HG02610 (cell line): Measurements from ENCODE around the gene PCNX2.

ENCODE experiments used
- ATAC-seq: cut with Tn5 transposase; IDR thresholded peaks from one replicate; pipeline ENCODE4 v1.9.1; 2021; ENCODE audit warnings: mild to moderate bottlenecking, moderate library complexity; ENCODE audit not compliant: unreplicated experiment

Gene PCNX2

DNA sequence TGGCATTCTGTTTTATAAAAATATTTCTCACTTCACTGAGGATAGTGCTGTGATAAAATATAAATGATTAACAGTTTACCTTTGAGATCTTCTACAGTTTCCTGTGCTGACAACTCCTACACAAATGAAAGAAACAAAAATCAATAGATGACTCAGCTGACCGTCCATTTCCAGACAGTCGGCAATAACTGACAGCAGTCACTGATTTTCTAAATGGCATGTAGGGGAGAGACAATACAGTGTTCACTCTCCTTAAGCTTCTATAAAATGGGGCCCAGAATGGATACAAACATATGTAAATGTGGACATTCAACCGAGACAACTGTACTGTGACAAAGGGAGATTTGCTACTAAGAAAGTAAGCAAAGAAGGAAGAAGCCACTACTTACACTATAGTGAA, 34.3 kb downstream of the PCNX2 start:
- ATAC-seq: peak; percentile 83

DNA sequence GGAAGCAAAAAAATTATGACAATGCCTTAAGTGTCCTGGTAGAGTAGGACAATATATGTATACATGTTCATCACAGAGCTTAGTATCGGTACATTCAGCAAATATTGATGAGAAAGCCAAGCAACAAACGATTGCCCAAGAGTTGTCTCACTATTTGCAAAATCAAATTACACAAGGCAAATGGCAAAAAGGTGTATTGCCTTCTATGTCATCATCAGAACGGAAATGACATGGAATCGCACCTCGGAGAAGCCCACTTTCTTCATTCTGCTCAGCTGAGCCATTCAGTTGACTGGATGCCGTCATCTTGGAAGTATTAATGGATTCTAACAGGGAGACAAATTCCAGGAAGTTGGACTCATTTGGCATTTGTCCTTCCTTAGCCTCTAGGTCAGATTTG, 37.7 kb downstream of the PCNX2 start:
- ATAC-seq: no peak

DNA sequence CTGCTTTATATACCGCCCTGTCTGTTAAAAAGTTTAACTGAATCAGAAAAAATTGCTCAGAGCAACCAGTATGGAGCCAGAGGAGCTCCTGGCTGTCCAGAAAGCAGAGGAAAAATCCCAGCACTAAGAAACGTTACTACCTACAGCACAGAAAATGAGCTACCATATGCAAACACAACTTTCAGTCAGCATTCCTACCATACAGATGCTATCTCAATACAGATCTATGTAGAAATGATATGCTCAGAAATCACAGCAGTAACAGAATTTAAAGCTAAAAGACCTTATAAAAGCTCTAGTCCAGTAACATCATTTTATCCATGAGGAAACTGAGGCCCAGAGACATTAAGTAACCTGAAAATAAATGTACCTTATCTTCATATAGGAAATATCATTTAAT, 38.7 kb downstream of the PCNX2 start:
- no peak for ATAC-seq

DNA sequence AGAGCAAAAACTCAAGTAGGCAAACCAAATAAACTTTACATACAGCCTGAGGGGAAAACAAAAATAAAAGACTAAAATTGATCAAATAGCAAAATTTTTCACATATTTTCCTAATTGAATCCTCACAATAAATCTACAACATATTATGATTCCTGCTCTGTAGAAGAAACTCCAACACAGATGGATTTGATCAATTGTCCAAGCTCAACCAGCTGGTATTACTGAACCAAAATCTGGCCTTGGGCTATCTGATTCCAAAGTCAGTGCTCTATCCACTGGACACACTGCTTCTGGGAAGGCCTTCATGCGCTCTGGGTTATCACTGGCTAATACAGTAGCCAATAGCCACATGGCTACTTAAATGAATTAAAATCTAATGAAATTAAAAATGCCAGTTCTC, 39.3 kb downstream of the PCNX2 start:
- ATAC-seq: no peak

DNA sequence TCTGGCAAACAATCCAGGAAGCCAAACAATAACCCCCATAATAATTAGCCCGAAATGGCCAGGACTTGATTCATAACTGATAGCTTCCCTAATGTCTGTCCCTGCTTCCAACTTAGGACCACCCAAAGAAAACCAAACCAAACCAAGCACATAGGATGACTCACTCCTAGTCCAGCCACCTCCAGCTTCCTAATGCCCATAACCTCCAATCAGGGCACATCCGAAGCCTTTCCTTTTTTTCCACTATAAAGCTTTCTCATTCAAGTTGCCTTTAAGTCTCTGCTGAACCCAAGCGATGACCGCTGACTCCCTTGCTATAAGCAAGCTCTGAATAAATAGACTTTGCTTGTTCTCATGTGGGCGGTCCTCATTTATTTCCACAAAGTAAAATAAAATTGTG, 40.4 kb downstream of the PCNX2 start:
- ATAC-seq: no peak

DNA sequence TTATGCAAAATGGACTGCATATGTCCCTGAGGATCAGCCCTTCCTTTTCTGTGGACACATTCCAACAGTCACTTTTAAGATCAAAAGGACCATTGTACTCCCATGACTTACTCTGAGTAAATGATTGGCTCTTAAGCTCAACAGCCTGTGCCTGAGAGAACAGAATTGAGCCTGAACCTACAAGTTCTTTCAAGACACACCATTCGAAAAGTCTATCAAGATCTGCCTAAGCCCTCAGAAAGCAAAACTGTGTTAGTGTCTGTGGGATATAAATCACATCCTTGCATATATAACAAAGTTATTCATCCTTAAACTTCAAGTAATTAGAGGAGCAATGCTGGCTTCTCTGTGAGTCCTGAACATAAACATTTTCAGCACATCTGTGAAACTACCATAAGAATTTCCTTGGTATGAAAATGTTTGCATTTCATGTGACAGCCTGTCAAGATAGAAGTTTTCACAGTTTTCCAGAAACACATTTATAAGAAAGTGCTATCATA, 41.6 kb downstream of the PCNX2 start:
- no peak for ATAC-seq

DNA sequence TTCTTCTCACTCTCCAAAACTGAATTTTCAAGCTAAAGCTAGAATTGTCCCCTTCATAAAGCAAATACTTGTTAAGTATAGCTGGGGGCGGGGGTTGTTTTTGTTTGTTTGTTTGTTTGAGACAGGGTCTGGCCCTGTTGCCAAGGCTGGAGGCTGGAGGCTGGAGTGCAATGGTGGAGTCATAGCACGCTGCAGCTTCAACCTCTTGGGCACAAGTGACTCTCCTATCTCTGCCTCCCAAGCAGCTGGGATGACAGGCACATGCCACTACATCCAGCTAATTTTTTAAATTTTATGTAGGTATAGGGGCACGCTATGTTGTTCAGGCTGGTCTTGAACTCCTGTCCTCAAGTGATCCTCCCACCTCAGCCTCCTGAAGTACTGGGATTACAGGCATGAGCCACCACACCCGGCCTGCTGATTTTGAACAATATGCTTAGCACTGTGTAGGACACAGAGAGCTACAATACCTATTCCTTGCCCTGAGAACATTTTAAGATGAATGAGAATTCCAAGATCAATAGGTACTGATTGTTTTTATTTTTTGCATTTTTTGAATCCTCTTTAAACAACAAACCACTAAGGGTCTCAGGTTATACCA, 42.2 kb downstream of the PCNX2 start:
- no peak for ATAC-seq

DNA sequence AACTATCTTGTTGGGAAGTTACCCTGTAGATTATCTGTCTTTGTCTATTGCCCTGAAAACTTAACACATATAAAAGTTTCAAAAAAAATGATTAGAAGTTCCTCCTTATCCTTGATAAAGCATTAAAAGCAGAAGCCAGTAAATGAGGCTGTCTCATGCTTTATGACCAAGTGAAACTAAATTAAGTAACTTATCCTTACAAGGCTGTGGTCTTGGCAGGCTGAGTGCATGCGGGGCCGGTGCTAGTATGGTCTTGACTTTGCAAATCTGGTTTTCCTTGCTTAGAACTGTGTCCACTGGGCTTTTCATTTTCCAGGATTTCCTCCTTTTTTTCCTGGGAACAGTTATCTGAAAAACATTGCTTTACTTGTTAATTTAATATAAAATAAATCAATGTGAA, 43.1 kb downstream of the PCNX2 start:
- no peak for ATAC-seq

DNA sequence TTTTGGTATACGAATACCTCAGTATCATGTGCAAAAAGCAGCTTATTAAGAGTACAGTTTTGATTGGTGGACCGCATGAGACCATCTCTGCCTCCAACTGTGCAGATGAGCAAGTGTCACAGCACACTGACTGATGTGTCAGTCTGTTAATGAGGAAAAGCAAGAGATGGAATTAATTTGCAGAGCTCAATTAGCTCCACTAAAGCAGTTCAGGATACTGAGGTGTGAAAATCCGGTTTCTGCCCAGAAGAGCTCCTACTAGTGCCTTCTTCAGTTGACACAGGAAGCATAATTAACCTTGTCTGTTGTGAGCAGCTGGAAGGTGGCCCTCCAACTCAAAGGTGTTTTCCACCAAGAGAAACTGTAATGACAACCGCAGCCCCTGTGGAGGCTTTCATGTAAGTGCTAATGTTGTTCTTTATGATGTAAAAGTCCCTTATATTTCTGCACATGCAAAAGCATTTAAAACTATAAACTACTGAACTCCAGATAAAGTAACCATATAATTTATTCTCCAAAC, 44.3 kb downstream of the PCNX2 start:
- ATAC-seq: no peak

DNA sequence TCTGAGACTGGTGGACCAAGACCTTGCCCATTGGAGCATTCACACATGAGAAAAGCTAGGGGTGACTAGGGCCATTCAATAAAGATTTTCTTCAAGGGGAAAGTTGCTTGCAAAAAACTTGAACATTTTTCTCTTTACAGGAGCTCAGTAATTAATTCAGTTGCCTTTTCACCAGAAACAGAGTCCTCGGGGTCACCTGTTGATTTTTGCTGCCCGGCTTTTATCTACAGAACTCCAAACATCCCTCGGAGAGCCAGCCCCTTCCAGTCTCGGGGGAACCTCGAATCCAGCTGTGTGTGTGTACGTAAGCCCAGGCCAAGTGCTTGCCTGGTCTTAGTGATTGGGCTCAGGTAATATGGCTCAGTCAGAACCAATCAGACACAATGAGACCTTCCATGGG, 47.5 kb downstream of the PCNX2 start:
- no peak for ATAC-seq

DNA sequence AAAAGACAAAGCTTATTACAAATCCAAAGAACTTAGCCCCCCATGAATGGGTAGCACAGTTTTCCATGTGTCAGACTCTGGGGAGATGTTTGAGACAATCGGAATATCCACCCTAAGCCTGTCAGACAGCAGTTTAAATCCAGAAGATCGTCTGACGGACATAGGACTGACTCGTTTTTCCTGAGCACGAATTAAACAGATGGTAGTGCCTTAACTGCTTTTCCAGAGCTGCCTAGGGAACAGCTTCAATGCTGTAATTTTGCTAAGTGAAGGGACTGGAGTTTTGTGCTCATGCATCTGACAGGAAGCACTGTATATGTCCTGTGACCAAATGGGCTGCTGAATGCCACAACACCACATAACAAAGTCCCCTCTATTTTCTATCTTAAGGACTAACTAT, 48.6 kb downstream of the PCNX2 start:
- no peak for ATAC-seq

DNA sequence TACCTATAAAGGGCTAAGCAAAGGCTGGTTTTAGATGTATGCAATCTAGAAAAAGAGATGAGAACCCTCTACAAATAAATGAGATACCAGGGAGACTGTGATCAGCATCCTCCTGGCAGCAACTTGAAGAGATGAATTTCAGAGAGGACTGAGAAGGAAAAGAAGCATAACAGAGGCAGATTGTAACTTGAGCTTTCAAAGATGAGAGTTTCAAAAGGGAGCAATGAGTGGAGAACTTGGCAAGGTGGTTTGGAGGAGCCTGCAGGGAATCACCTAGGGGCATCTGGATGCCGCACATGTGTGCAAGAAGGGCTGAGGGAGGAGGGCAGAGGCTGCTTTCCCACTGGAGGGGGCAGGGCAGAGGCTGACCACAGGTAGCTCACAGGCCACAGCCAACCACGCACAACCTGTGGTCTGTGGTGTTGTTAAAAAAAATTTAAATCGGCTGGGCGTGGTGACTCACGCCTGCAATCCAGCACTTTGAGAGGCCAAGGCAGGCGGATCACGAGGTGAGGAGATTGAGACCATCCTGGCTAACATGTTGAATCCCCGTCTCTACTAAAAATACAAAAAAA, 50.2 kb downstream of the PCNX2 start:
- ATAC-seq: no peak

DNA sequence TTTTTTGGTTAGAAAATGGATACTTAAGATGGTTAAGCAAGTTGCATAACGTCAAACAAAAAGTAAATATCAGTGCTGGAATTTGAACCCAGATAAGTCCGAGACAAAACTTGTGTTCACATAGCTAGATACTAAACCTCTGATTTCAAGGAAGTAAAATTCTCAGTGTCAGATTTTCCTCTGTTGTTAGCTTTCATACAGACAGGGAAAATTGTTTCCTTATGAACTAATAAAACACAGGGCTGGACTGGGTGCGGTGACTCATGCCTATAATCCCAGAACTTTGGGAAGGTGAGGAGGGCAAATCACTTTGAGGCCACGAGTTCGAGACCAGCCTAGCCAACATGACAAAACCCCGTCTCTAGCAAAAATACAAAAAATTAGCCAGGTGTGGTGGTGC, 51.3 kb downstream of the PCNX2 start:
- ATAC-seq: no peak

DNA sequence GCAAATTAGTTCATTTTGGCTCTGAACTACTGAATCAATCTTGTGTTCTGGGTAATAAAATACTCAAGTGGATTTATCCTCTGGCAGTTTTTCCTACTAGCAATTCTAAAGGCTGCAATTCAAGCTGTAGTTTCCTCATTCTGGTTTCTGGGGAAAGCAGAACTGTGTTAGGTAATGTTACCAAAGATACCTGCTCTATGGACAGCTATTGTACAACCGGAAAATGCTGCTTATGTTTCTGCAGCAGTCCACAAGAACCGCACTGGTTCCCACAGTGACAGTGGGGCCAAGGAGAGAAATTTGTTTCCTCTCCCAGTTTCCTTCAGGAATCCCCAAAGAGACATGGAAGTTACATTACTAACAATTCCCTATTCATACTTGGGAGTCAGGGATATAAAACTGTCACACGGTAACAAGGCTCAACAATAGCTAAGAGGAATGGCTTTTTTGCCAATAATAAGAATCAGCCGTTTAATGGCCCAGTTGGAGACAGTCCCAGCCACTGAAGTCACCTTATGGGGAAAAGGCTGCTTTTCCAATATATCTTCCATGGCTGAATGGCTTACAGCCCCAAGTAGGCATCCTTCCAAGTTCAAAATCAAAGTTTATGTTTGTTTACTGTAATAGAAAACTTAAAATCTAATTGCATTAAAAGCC, 52.6 kb downstream of the PCNX2 start:
- no peak for ATAC-seq

DNA sequence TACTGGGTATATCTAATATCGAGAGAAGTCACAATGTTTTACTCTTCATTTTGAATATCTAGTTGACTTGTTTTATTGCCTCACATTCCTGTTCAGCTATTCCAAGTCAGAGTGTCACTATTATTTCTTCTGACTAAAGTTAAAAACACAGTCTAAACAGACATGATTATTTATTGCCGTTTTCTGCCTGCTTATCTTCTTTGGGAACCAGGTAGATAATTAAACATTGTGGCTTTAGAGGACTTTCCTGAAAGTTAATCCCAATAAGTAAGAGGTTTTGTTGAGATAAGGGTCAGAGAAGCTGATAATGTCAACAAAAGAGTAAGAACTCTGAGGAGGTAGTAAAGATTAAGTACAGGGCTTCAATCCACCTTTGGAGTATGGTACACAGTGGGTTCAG, 53.8 kb downstream of the PCNX2 start:
- ATAC-seq: no peak

DNA sequence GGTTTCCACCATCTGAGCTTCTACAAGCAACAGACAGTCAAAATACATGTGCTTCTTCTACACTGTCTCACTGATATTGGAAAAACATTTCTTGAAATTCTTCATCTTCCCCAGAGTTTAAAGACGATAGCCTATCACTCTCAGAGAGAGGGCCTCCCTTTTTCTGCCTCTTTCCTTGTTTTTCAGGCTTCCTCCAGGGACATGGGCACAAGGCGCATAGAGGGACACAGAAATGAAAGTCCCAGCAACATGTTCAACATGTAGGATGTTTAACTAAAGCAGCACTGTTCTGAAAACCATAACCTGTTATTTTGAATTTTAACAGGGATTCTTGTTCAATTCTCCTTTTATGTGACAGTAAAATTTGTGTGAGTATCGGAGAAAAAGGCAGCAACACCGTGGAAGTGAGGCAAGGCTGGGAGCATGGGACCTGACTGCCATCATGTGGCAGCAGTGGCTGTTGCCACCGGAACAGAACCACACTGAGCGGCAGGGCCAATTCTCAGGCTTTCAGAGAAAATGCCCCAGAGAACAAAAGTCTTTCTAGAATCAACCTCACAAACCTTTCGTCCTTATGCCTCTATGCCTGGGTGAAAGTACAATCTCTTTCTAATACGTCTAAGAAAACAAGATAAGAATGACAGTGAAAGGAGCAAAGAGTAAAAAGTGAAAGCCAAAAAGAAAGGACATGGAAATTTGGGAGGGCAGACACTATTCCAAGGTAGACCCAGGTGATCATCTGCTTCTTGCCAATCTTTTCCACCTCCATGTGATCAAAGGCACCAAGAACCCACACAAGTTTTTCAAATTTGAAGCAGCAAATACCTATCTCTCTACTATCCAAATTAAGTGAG, 54.5 kb downstream of the PCNX2 start:
- peak; percentile 86 for ATAC-seq

DNA sequence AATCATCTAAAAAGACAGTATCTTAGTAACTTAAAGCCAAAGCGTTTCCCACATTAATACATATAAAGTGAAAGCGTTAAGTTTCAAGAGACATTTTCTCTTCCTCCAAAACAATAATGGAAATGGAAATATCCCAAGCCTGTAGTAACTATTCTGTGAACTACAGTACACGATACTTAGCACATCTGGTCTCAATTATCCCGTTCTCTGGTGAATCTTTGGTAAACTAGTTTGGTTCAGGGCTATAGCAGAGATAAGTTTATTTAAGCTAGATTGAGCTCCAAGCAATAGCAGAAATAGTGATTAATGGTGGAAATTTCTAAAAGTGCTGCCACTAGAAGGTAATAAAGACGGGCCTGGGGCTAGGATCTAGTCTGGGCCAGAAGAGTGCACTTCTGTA, 55.2 kb downstream of the PCNX2 start:
- ATAC-seq: no peak

DNA sequence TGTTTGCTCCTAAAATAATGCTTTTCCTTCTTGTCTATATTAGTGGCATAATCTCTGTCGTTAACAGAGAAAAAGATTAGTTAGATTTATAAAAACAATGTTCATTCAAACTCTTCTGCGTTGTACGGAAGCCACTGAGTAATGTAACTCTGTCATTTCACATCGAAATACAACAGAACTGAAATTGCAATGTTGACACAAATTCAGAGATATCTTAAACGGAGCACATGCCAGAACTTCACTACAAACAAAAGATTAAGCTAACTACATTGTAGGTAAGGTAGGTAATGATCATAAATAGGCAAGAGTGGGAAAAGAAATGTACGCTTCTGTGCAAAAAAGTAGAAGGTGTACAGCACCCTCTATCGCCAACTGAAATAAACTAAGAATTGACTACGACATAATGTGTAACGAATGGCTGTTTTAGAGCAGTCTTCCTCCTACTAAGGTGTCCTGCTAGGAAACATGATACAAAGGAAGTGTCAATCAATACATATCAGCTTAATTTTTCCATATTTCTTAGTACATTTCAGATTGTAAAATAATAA, 56.6 kb downstream of the PCNX2 start:
- ATAC-seq: no peak

DNA sequence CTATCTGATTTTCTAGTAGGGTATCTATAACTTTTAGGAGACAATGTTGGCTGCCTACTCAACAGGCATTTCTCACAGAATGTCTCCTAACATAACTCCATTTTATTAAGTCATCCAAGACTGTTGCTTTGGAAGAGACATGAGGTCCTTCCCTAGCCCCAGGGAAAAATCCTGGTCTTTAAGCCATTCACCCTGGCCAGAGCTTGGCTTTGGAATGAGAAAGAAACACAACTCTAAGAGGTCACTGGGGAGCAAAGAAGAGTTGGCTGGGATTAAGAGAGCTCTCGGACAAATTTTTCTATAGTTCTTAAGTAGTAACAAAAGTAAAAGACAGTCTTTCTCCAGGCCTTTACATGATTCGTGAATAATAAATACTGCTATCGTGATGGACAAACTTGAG, 57.9 kb downstream of the PCNX2 start:
- ATAC-seq: no peak

DNA sequence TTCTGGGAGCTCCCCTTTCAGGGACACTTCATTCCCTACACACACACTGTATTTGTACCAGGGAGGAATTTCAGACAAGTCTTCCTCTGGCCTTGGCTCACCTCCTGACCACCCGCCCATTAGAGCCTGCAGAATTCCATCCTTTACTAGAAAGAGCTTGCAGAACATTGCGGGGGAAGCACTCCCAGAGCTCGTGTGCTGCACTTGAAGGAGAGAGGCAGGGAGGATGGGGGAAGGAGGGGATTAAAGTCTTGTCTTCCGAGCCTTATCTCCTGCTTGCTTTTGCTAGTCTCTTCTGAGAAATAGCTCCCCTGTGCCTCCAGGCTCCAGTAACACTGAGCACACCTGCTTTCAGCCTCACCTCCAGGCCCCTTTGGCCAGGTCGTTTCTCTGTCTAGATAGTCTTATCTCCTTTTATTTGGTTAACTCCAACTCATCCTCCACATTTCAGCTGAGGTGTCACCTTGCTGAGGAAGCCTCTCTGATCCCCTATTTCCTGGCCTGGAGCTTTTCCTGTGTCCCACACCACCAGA, 62.0 kb downstream of the PCNX2 start:
- no peak for ATAC-seq

DNA sequence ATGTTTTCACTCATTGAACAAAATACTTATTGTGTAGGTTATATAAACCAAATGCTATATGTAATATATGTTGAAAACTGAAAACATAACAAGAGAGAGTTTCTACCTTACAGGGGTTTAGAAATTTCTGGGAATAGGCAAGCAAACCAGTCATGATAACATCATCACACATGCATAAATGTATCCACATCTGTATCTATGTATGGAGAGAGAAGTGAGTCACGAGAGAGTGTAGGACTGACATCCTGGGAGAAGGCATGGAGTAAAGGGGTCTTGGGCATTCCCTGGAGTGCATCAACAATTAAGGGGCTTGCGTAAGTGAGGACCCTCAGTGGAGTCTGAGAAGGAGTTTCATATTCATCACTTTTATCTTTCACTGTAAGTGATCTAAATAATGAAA, 65.5 kb downstream of the PCNX2 start:
- no peak for ATAC-seq
